ENCODE measurements around the gene HOXB8.

The HOXB8 gene

GRCh38 chr17:48615047-48615962, at the start of gene HOXB8:
HOXB8 (minus strand) TSS chr17:48615292; CDS start chr17:48614704, 588 bp downstream.
- DNase-seq (ENCODE audit: low read depth in 1 of 2, low spot score in 1 of 2): no peak

- no peak for DNase-seq (ENCODE audit: low read depth in 1 of 2, low spot score in 1 of 2)
These were observed 48.2 kb upstream of the HOXB8 start for GRCh38 chr17:48663134-48663924.

GRCh38 chr17:48655913-48656312, 40.8 kb upstream of the HOXB8 start:
- DNase-seq (ENCODE audit: low read depth in 1 of 2, low spot score in 1 of 2): no peak

- no peak for DNase-seq (ENCODE audit: low read depth in 1 of 2, low spot score in 1 of 2)
These were observed 34.6 kb upstream of the HOXB8 start for GRCh38 chr17:48649741-48650140.

GRCh38 chr17:48647963-48648245, 32.8 kb upstream of the HOXB8 start:
- no peak for DNase-seq (ENCODE audit: low read depth in 1 of 2, low spot score in 1 of 2)

- no peak for DNase-seq (ENCODE audit: low read depth in 1 of 2, low spot score in 1 of 2)
These were observed 32.2 kb upstream of the HOXB8 start for GRCh38 chr17:48647103-48647962.

GRCh38 chr17:48646183-48647102, 31.4 kb upstream of the HOXB8 start:
- DNase-seq (ENCODE audit: low read depth in 1 of 2, low spot score in 1 of 2): no peak

GRCh38 chr17:48645639-48646182, 30.6 kb upstream of the HOXB8 start:
- no peak for DNase-seq (ENCODE audit: low read depth in 1 of 2, low spot score in 1 of 2)

- DNase-seq (ENCODE audit: low read depth in 1 of 2, low spot score in 1 of 2): no peak
These were observed 29.9 kb upstream of the HOXB8 start for GRCh38 chr17:48644910-48645557.

- no peak for DNase-seq (ENCODE audit: low read depth in 1 of 2, low spot score in 1 of 2)
These were observed 29.1 kb upstream of the HOXB8 start for GRCh38 chr17:48644159-48644558.

- no peak for DNase-seq (ENCODE audit: low read depth in 1 of 2, low spot score in 1 of 2)
These were observed 28.6 kb upstream of the HOXB8 start for GRCh38 chr17:48643697-48644012.

GRCh38 chr17:48642843-48643696, 28.0 kb upstream of the HOXB8 start:
- no peak for DNase-seq (ENCODE audit: low read depth in 1 of 2, low spot score in 1 of 2)

- DNase-seq (ENCODE audit: low read depth in 1 of 2, low spot score in 1 of 2): no peak
These were observed 27.2 kb upstream of the HOXB8 start for GRCh38 chr17:48642059-48642842.

GRCh38 chr17:48641541-48642058, 26.5 kb upstream of the HOXB8 start:
- no peak for DNase-seq (ENCODE audit: low read depth in 1 of 2, low spot score in 1 of 2)

- no peak for DNase-seq (ENCODE audit: low read depth in 1 of 2, low spot score in 1 of 2)
These were observed 25.7 kb upstream of the HOXB8 start for GRCh38 chr17:48640858-48641180.

GRCh38 chr17:48639982-48640857, 25.1 kb upstream of the HOXB8 start:
- no peak for DNase-seq (ENCODE audit: low read depth in 1 of 2, low spot score in 1 of 2)

- no peak for DNase-seq (ENCODE audit: low read depth in 1 of 2, low spot score in 1 of 2)
These were observed 24.0 kb upstream of the HOXB8 start for GRCh38 chr17:48639136-48639535.
